H9 (cell line): ENCODE results near the gene SFXN1. TPM values are rescaled to one million over a fixed set of nuclear protein-coding genes. Genes with fewer than 3 reads are reported as not detected.

Source experiments
- DNase-seq: peaks from one replicate; pipeline ENCODE4 v3.0.0-alpha.2; 2017
- H2AFZ ChIP-seq: one replicate; pipeline ENCODE4 v1.6.1; 2013; ENCODE audit warnings: mild to moderate bottlenecking, low read length, control low read depth, moderate library complexity
- H2AK5ac ChIP-seq: 2 replicates; pipeline ENCODE4 v1.6.1; 2013; ENCODE audit warnings: low read length, control low read depth, mixed read lengths; ENCODE audit not compliant: insufficient read length
- H2BK120ac ChIP-seq: one replicate; pipeline ENCODE4 v1.6.1; 2013; ENCODE audit warnings: low read depth, mild to moderate bottlenecking, low read length, control low read depth, inconsistent platforms; ENCODE audit not compliant: poor library complexity, severe bottlenecking
- H2BK12ac ChIP-seq: 2 replicates; pipeline ENCODE4 v1.6.1; 2013; ENCODE audit warnings: low read length, control low read depth, mixed read lengths, low read depth; ENCODE audit not compliant: insufficient read length
- H2BK15ac ChIP-seq: 2 replicates; pipeline ENCODE4 v1.6.1; 2013; ENCODE audit warnings: low read depth, low read length, control low read depth
- H2BK20ac ChIP-seq: one replicate; pipeline ENCODE4 v1.6.1; 2013; ENCODE audit warnings: low read depth, mild to moderate bottlenecking, low read length, control low read depth, inconsistent platforms; ENCODE audit not compliant: poor library complexity, severe bottlenecking
- H2BK5ac ChIP-seq: 2 replicates; pipeline ENCODE4 v1.6.1; 2013; ENCODE audit warnings: low read length, control low read depth, mixed read lengths; ENCODE audit not compliant: insufficient read length
- H3K14ac ChIP-seq: 2 replicates; pipeline ENCODE4 v1.6.1; 2013; ENCODE audit warnings: low read length, control low read depth; ENCODE audit not compliant: insufficient read depth
- H3K18ac ChIP-seq: 2 replicates; pipeline ENCODE4 v1.6.1; 2013; ENCODE audit warnings: low read depth, mild to moderate bottlenecking, mixed read lengths, low read length, control low read depth; ENCODE audit not compliant: insufficient read length
- H3K23ac ChIP-seq: 2 replicates; pipeline ENCODE4 v1.6.1; 2013; ENCODE audit warnings: low read length, control low read depth, mixed read lengths, low read depth; ENCODE audit not compliant: insufficient read length
- H3K23me2 ChIP-seq: 2 replicates; pipeline ENCODE4 v1.6.1; 2013; ENCODE audit warnings: low read depth, mild to moderate bottlenecking, mixed read lengths, low read length, control low read depth; ENCODE audit not compliant: insufficient read length, poor library complexity, severe bottlenecking
- H3K27ac ChIP-seq: 2 replicates; pipeline ENCODE4 v1.5.1; 2013; ENCODE audit warnings: low read length, control low read depth, mixed read lengths, low read depth; ENCODE audit not compliant: insufficient read length
- H3K27me3 ChIP-seq: 2 replicates; pipeline ENCODE4 v1.6.1; 2013; ENCODE audit warnings: low read length, control low read depth, inconsistent platforms; ENCODE audit not compliant: insufficient read depth
- H3K4ac ChIP-seq: 2 replicates; pipeline ENCODE4 v1.6.1; 2013; ENCODE audit warnings: low read depth, mild to moderate bottlenecking, control low read depth, inconsistent platforms, low read length, moderate library complexity
- H3K4me1 ChIP-seq: 2 replicates; pipeline ENCODE4 v1.6.1; 2013; ENCODE audit warnings: low read length, control low read depth, inconsistent platforms; ENCODE audit not compliant: insufficient read depth
- H3K4me2 ChIP-seq: 2 replicates; pipeline ENCODE4 v1.6.1; 2013; ENCODE audit warnings: low read length, control low read depth, mixed read lengths; ENCODE audit not compliant: insufficient read length, insufficient read depth
- H3K56ac ChIP-seq: 2 replicates; pipeline ENCODE4 v1.6.1; 2013; ENCODE audit warnings: low read depth, mild to moderate bottlenecking, mixed read lengths, low read length, control low read depth; ENCODE audit not compliant: insufficient read length
- H3K79me1 ChIP-seq: 2 replicates; pipeline ENCODE4 v1.6.1; 2013; ENCODE audit warnings: low read depth, mild to moderate bottlenecking, moderate library complexity, low read length, control low read depth, inconsistent platforms; ENCODE audit not compliant: insufficient read depth, poor library complexity, severe bottlenecking
- H3K79me2 ChIP-seq: 2 replicates; pipeline ENCODE4 v1.6.1; 2013; ENCODE audit warnings: low read length, control low read depth, inconsistent platforms; ENCODE audit not compliant: insufficient read depth
- H3K9ac ChIP-seq: 2 replicates; pipeline ENCODE4 v1.6.1; 2013; ENCODE audit warnings: low read length, control low read depth, mixed read lengths; ENCODE audit not compliant: insufficient read length; ENCODE audit errors: extremely low read depth
- H3K9me3 ChIP-seq: one replicate; pipeline ENCODE4 v1.6.1; 2013; ENCODE audit warnings: low read depth, low read length, inconsistent platforms; ENCODE audit not compliant: control insufficient read depth
- H3T11ph ChIP-seq: one replicate; pipeline ENCODE4 v1.6.1; 2013; ENCODE audit warnings: mild to moderate bottlenecking, low read length, control low read depth, inconsistent platforms
- H4K20me1 ChIP-seq: one replicate; pipeline ENCODE4 v1.6.1; 2013; ENCODE audit not compliant: control insufficient read depth, insufficient read length, insufficient read depth
- H4K5ac ChIP-seq: 2 replicates; pipeline ENCODE4 v1.6.1; 2013; ENCODE audit warnings: low read depth, mild to moderate bottlenecking, mixed read lengths, low read length, control low read depth; ENCODE audit not compliant: insufficient read length
- H4K8ac ChIP-seq: replicated peaks from 2 replicates; pipeline ENCODE4 v1.6.1; 2013; ENCODE audit warnings: low read length, control low read depth, mixed read lengths, low read depth; ENCODE audit not compliant: insufficient read length
- H4K91ac ChIP-seq: 2 replicates; pipeline ENCODE4 v1.6.1; 2013; ENCODE audit warnings: low read depth, mild to moderate bottlenecking, moderate library complexity, mixed read lengths, low read length, control low read depth; ENCODE audit not compliant: insufficient read length
- H3K27ac Mint-ChIP-seq, 3 experiments: 2 replicates in 2 of 3; 3 replicates in 1 of 3; pipeline ENCODE4 v1.8.0; 2020 to 2021; ENCODE audit warnings: mixed read lengths in 3 of 3, mild to moderate bottlenecking in 1 of 3, moderate library complexity in 1 of 3
- H3K27me3 Mint-ChIP-seq: 2 replicates; pipeline ENCODE4 v1.8.0; 2021; ENCODE audit warnings: low read depth, mild to moderate bottlenecking, moderate library complexity, mixed read lengths
- H3K36me3 Mint-ChIP-seq, 3 experiments: 2 replicates in 2 of 3; 3 replicates in 1 of 3; pipeline ENCODE4 v1.8.0; 2020 to 2021; ENCODE audit warnings: low read depth in 3 of 3, mixed read lengths in 3 of 3; ENCODE audit not compliant: insufficient read depth in 1 of 3
- H3K4me1 Mint-ChIP-seq, 2 experiments: 2 replicates each; pipeline ENCODE4 v1.8.0; 2020; ENCODE audit warnings: mixed read lengths in 2 of 2
- H3K4me3 Mint-ChIP-seq, 2 experiments: 2 replicates in 1 of 2; 3 replicates in 1 of 2; pipeline ENCODE4 v1.8.0; 2020 to 2021; ENCODE audit warnings: mild to moderate bottlenecking in 2 of 2, mixed read lengths in 2 of 2, moderate library complexity in 1 of 2
- H3K9me3 Mint-ChIP-seq, 2 experiments: 2 replicates in 1 of 2; 3 replicates in 1 of 2; pipeline ENCODE4 v1.8.0; 2020; ENCODE audit warnings: mild to moderate bottlenecking in 2 of 2, mixed read lengths in 2 of 2, moderate library complexity in 1 of 2
- CTCF ChIP-seq: fragments of 200-600 bp; sonication (generic); conservative IDR thresholded peaks from 3 replicates; pipeline ENCODE4 v1.8.0; 2021; ENCODE audit warnings: antibody characterized with exemption, mild to moderate bottlenecking
- WGBS: extraction: QIAGEN DNeasy Blood & Tissue Kit; methylation state at CpG from one replicate; pipeline ENCODE4 v1.1.7; 2013; ENCODE audit warnings: missing lambda C conversion rate, low lambda C conversion rate, mixed read lengths; ENCODE audit not compliant: insufficient read length; ENCODE audit errors: extremely low coverage; 5-methylcytosine and 5-hydroxymethylcytosine counted together
- total RNA-seq: library from RNA; stranded (reverse); gene quantifications from 2 replicates; pipeline ENCODE4 v1.2.1, GENCODE V29; 2021

Gene SFXN1
- total RNA-seq, 1 experiment from 2014 or later, result 99.2 TPM

- no peak overlapping the region for H4K8ac ChIP-seq
- no peak for TF ChIP-seq CTCF
- no peaks in the 10 kb centered on the region for H4K20me1 ChIP-seq
These were observed 30.1 kb upstream of the SFXN1 start for GRCh38 chr5:175448276-175448675.

More at GRCh38 chr5:175448276-175448675, 30.1 kb upstream of the SFXN1 start:
- H3K4ac ChIP-seq, result no peak overlapping the region
- H3T11ph ChIP-seq, result no peak overlapping the region
- H2BK15ac ChIP-seq, result no peak overlapping the region
- no peak overlapping the region for H3K9ac ChIP-seq
- H3K4me2 ChIP-seq, result no peak overlapping the region
- no peak overlapping the region for H3K27ac ChIP-seq
- no CpG with 5 or more reads among the region's 3 CpGs for WGBS
- H3K27me3 ChIP-seq, result peaks cover 10% of the 10 kb centered on the region; the same call in 1 of the 2 replicates
- no peaks in the 10 kb centered on the region for H3K9me3 ChIP-seq
- H4K5ac ChIP-seq, result no peak overlapping the region
- H3K56ac ChIP-seq, result no peak overlapping the region
- no peak overlapping the region for H2BK12ac ChIP-seq
- no peak overlapping the region for H3K27ac Mint-ChIP-seq
- no peak overlapping the region for H3K18ac ChIP-seq
- H3K23me2 ChIP-seq, result peaks cover 16% of the 10 kb centered on the region
- no peak overlapping the region for H2BK20ac ChIP-seq
- H2BK5ac ChIP-seq, result no peak overlapping the region
- H3K23ac ChIP-seq, result no peak overlapping the region
- no peak overlapping the region for H2AFZ ChIP-seq
- H3K9me3 Mint-ChIP-seq, result no peaks in the 10 kb centered on the region
- H4K91ac ChIP-seq, result no peak overlapping the region
- H3K79me1 ChIP-seq, result no peaks in the 10 kb centered on the region
- no peaks in the 10 kb centered on the region for H3K4me1 ChIP-seq
- no peak overlapping the region for H2AK5ac ChIP-seq
- peaks cover 48% of the 10 kb centered on the region for H3K27me3 Mint-ChIP-seq
- H3K36me3 Mint-ChIP-seq, result peaks cover 0 to 2% (median 0%) of the 10 kb centered on the region in 3 experiments; a peak in 1 of 7 replicates
- H3K79me2 ChIP-seq, result no peaks in the 10 kb centered on the region
- no peak overlapping the region for H3K14ac ChIP-seq
- no peak overlapping the region for H2BK120ac ChIP-seq
- DNase-seq, result no peak
- peaks cover 18 to 33% of the 10 kb centered on the region in 2 experiments for H3K4me1 Mint-ChIP-seq
- no peak overlapping the region for H3K4me3 Mint-ChIP-seq
